ENCODE results near the gene SORCS3.

GRCh38 chr10:104735036-104735756 is 94.1 kb downstream of the SORCS3 start:
- no peak for TF ChIP-seq CTCF (IDR thresholded peaks at IDR 0.05)
- no peak for TF ChIP-seq EZH2 (IDR thresholded peaks at IDR 0.05)
- no peak for TF ChIP-seq EZH2phosphoT487 (IDR thresholded peaks at IDR 0.05)

All from neural progenitor cell (in vitro differentiated cells).